ENCODE results near the gene SLC24A3. TPM values are rescaled to one million over a fixed set of nuclear protein-coding genes. Genes with fewer than 3 reads are reported as not detected.
"Not testable (repeated sequence)": the region's sequence is repeated elsewhere in the genome, so short reads cannot be mapped to it uniquely, and the experiment has no call there.

Gene SLC24A3
- total RNA-seq, 1 experiment from 2014 or later: not detected

GRCh38 chr20:19673575-19673974 lies 461.1 kb downstream of the SLC24A3 start:
- intact Hi-C loops (cut with micrococcal nuclease; ENCODE audit: unreplicated experiment): no loop called here
- Histone ChIP-seq H3K4me2 (no peak overlapping the region), H3F3A (ENCODE audit: insufficient read depth, low read depth) (no peaks in the 10 kb centered on the region), H3K79me2 (ENCODE audit: low read depth) (no peaks in the 10 kb centered on the region), H3K9me2 (ENCODE audit: insufficient read depth) (no peaks in the 10 kb centered on the region), H3K4me3 (no peak overlapping the region), H3K9me3 (ENCODE audit: insufficient read depth, low read depth) (no peaks in the 10 kb centered on the region), H3K27ac (no peak overlapping the region), H2AFZ (no peak overlapping the region), H3K27me3 (ENCODE audit: insufficient read depth, low read depth) (peaks cover 30% of the 10 kb centered on the region; the same call in 1 of the 2 replicates), H3K36me3 (ENCODE audit: low read depth) (no peaks in the 10 kb centered on the region), H4K20me1 (ENCODE audit: insufficient read depth) (no peaks in the 10 kb centered on the region), H3K4me1 (replicated peaks; ENCODE audit: insufficient read depth) (0 out of 2 replicates have a peak, but pooled peaks cover 5% of the 10 kb centered on the region)
- no TSS peak for BruUV-seq (replicated peaks)
- no peak for DNase-seq
- no peak for TF ChIP-seq EZH2 (IDR thresholded peaks at IDR 0.05; ENCODE audit: low read depth)
- ChIA-PET CTCF (interaction anchor here (0.6 kb wide), 1 partner anchor 84 kb away, joined by 5 read pairs; no protein-coding TSS in a partner anchor), POLR2A (ENCODE audit: unreplicated experiment) (no interaction called here)

GRCh38 chr20:19676202-19676601 lies 463.8 kb downstream of the SLC24A3 start:
- Histone ChIP-seq H3K27ac (no peak overlapping the region), H3K36me3 (ENCODE audit: low read depth) (no peaks in the 10 kb centered on the region), H3K4me1 (replicated peaks; ENCODE audit: insufficient read depth) (0 out of 2 replicates have a peak, but pooled peaks cover 5% of the 10 kb centered on the region), H3K9me2 (ENCODE audit: insufficient read depth) (no peaks in the 10 kb centered on the region), H4K20me1 (ENCODE audit: insufficient read depth) (no peaks in the 10 kb centered on the region), H3K9me3 (ENCODE audit: insufficient read depth, low read depth) (no peaks in the 10 kb centered on the region), H3K79me2 (ENCODE audit: low read depth) (no peaks in the 10 kb centered on the region), H3F3A (ENCODE audit: insufficient read depth, low read depth) (no peaks in the 10 kb centered on the region), H3K4me2 (no peak overlapping the region), H3K4me3 (no peak overlapping the region), H2AFZ (no peak overlapping the region; the same call in 1 of the 2 replicates), H3K27me3 (ENCODE audit: insufficient read depth, low read depth) (peaks cover 23% of the 10 kb centered on the region; the same call in 1 of the 2 replicates)
- DNase-seq: no peak
- ChIA-PET CTCF (no interaction called here), POLR2A (ENCODE audit: unreplicated experiment) (no interaction called here)
- intact Hi-C loops (cut with micrococcal nuclease; ENCODE audit: unreplicated experiment): no loop called here
- BruUV-seq (replicated peaks): no TSS peak
- TF ChIP-seq CTCF (conservative IDR thresholded peaks at IDR 0.05) (no peak), EZH2 (IDR thresholded peaks at IDR 0.05; ENCODE audit: low read depth) (no peak)

- Histone ChIP-seq H3F3A (ENCODE audit: insufficient read depth, low read depth) (no peaks in the 10 kb centered on the region), H3K4me2 (no peak overlapping the region), H3K79me2 (ENCODE audit: low read depth) (no peaks in the 10 kb centered on the region), H3K27me3 (ENCODE audit: insufficient read depth, low read depth) (peaks cover 15% of the 10 kb centered on the region; the same call in 1 of the 2 replicates), H3K4me1 (replicated peaks; ENCODE audit: insufficient read depth) (0 out of 2 replicates have a peak, but pooled peaks cover 5% of the 10 kb centered on the region), H3K27ac (no peak overlapping the region), H2AFZ (no peak overlapping the region), H3K36me3 (ENCODE audit: low read depth) (no peaks in the 10 kb centered on the region), H4K20me1 (ENCODE audit: insufficient read depth) (no peaks in the 10 kb centered on the region), H3K4me3 (no peak overlapping the region), H3K9me3 (ENCODE audit: insufficient read depth, low read depth) (no peaks in the 10 kb centered on the region), H3K9me2 (ENCODE audit: insufficient read depth) (no peaks in the 10 kb centered on the region)
- no peak for TF ChIP-seq EZH2 (IDR thresholded peaks at IDR 0.05; ENCODE audit: low read depth)
- TF ChIP-seq CTCF (conservative IDR thresholded peaks at IDR 0.05): no peak
- BruUV-seq (replicated peaks): no TSS peak
- intact Hi-C loops (cut with micrococcal nuclease; ENCODE audit: unreplicated experiment): no loop called here
- ChIA-PET POLR2A (ENCODE audit: unreplicated experiment) (no interaction called here), CTCF (no interaction called here)
- DNase-seq: no peak
Observed at GRCh38 chr20:19677336-19677735, 464.9 kb downstream of the SLC24A3 start.

- intact Hi-C loops (cut with micrococcal nuclease; ENCODE audit: unreplicated experiment); H3K4me1 ChIP-seq (replicated peaks; ENCODE audit: insufficient read depth); H3K4me2 ChIP-seq; H3K27ac ChIP-seq; DNase-seq; CTCF ChIA-PET; H4K20me1 ChIP-seq (ENCODE audit: insufficient read depth); H3F3A ChIP-seq (ENCODE audit: insufficient read depth, low read depth); H3K36me3 ChIP-seq (ENCODE audit: low read depth); H2AFZ ChIP-seq; POLR2A ChIA-PET (ENCODE audit: unreplicated experiment); H3K4me3 ChIP-seq; BruUV-seq (replicated peaks); H3K79me2 ChIP-seq (ENCODE audit: low read depth); H3K27me3 ChIP-seq (ENCODE audit: insufficient read depth, low read depth); H3K9me3 ChIP-seq (ENCODE audit: insufficient read depth, low read depth); H3K9me2 ChIP-seq (ENCODE audit: insufficient read depth): not testable (repeated sequence)
Observed at GRCh38 chr20:19678591-19678990, 466.1 kb downstream of the SLC24A3 start.

All from PC-9 (cell line).